Ammon's horn (tissue), 1 donor: ENCODE data around the gene CKAP2L.

Experiments used
- DNase-seq: peaks from one replicate; pipeline ENCODE4 v3.0.0-alpha.2; 2016; ENCODE audit warnings: low spot score

The CKAP2L gene

GRCh38 chr2:112764071-112765044, at the start of gene CKAP2L:
Gene CKAP2L, minus strand, starts transcription at chr2:112764609. Its CDS starts 11 bp downstream, at chr2:112764598.
- peak; percentile 99 for DNase-seq

DNA sequence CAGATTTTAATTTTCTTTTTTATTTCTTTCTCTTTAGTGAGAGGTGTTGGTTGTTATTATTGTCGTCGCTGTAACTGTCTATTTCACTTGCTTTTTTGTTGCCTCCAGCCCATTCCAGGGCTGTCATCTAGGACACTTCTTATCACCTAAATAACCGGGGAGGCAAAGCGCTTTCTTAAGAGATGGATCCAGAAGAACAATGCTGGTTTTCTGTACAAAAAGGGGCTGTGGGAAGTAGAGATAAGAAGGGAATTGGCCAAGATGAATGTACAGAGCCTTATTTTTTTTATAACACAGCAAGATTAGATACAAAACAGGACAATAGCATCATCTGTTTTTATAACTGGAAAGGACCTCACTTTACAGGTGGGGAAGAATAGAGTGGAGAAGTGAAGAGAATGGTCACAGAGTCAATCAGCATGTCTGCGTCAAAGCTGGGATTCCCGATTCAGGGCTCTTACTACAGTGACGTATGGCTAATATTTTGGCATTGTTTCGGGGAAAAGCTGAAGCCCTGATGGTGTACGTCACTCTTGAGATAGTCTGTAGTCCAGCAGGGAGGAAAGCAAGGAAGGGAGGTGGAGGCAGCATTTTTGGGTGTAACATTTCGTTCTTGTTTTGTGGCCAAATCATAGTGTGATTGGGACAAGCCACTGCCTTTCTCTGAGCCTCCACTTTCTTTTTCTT, 49.0 kb upstream of the CKAP2L start:
- no peak for DNase-seq

- no peak for DNase-seq
These were observed 48.2 kb upstream of the CKAP2L start for GRCh38 chr2:112812318-112813267.

- DNase-seq: no peak
These were observed 47.5 kb upstream of the CKAP2L start for GRCh38 chr2:112811841-112812306.

DNA sequence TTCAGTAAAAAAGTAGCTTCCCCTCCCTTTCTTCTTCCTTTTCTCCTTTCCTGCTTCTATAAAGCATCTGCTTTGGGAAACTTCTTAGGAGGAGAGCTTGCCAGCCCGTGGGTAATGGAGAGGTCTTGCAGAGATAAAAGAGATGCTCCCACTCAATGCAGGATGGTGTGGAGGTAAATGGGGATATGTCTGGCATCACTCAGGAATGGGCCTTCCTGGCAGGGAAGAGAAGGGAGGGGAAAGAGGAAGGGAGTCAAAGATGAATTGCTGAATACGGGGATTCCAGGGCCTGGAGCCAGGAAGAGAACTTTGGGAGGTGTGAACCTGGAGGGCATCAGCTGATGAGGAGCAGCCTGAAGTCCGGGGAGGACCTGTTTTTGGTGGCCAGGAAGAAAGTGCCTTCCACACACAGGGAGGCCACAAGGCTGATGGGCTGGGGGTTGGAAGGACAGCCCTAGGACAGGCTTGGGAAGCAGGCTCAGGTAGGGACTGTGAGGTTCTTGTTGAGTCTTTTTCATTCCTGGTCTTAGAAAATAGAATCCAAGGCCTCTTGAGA, 46.9 kb upstream of the CKAP2L start:
- DNase-seq: no peak

DNA sequence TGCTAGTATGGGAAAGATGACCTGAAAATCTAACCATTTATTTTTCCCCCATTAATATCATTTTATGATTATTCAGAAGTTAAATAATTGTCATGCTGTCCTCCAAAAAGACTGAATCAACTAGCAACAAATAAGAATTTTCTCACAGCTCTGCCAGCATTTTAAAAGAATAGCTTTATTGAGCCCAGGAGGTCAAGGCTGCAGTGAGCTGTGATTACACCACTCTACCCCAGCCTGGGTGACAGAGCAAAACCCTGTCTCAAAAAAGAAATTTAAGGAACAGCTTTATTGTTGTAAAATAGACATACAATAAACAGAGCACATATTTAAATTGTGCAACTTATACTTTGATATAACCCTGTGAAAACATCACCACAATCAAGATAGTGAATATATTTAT, 44.7 kb upstream of the CKAP2L start:
- no peak for DNase-seq

- DNase-seq: no peak
These were observed 42.9 kb upstream of the CKAP2L start for GRCh38 chr2:112807233-112807807.

- no peak for DNase-seq
These were observed 41.1 kb upstream of the CKAP2L start for GRCh38 chr2:112805542-112805941.

DNA sequence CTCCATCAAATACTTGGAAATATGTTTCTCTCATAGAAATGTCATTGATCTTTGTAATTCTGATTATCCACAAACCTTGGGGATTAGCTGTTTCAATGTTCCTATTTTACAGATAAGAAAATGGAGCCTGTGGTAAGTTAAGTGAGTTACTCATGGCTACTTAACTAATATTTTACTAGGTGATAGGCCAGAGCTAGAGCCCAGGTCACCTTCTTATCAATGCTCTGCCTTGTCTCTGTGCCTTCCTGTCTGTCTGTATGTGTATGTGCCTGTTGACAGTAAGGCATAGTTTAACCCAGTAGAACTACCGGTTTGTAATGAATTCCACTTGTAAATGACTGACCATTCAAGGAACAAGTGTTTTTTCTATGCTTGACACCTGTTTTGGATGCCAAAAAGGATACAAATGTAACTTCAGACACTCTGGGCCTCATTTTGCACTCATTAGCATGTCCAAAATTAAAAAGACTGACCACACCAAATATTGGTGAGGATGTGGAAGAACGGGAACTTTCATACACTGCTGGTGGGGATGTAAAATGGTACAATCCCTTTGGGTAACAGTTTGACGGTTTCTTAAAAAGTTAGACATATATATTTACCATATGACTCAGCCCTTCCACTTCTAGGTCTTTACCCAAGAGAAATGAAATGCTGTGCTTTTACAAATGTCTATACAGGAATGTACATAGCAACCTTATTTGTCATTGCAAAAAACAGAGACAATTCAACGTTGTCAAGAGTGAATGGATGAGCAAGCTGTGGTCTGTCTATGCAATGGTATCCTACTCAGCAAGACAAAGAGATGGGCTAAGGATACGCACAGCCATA, 39.5 kb upstream of the CKAP2L start:
- no peak for DNase-seq

GRCh38 chr2:112800881-112801583, 36.6 kb upstream of the CKAP2L start:
- DNase-seq: no peak

- no peak for DNase-seq
These were observed 34.9 kb upstream of the CKAP2L start for GRCh38 chr2:112798979-112799975.

DNA sequence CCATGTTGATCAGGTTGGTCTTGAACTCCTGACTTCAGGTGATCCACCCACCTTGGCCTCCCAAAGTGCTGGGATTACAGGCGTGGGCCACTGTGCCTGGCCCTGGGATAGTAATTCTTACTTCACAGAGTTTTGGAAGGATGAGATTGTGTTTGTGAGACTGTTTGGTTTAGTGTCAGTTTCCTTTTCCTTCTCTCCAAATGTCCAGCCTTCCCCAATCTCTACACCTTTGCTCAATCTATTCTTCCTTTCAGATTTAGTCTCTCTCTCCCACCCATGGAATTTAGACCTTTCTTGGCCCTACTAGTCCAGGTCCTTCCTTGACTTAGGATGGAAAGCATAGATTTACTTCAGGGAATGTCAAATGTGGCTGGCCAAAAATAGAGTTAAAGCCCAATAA, 32.1 kb upstream of the CKAP2L start:
- DNase-seq: no peak

DNA sequence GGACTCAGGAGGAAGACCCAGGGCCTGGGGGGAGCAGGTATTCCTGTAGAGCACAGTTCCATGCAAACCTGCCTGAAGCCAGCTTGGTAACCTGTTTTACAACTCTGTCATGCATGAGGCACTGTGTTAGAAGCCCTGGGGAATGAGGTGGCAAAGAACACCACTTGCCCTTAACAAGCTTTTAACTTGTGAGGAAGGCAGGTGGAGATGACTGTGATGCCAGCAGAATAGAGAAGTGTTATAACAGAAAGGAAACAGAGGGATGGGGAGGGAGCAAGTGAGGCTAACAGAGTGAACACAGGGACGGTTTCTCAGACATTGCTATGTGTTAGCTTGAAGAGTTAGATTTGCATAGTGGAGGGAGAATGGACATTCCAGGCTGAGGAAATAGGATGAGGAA, 31.4 kb upstream of the CKAP2L start:
- no peak for DNase-seq

GRCh38 chr2:112794841-112795240, 30.4 kb upstream of the CKAP2L start:
- DNase-seq: no peak

GRCh38 chr2:112794131-112794733, 29.8 kb upstream of the CKAP2L start:
- peak; percentile 62 for DNase-seq

GRCh38 chr2:112793449-112793978, 29.1 kb upstream of the CKAP2L start:
- no peak for DNase-seq

DNA sequence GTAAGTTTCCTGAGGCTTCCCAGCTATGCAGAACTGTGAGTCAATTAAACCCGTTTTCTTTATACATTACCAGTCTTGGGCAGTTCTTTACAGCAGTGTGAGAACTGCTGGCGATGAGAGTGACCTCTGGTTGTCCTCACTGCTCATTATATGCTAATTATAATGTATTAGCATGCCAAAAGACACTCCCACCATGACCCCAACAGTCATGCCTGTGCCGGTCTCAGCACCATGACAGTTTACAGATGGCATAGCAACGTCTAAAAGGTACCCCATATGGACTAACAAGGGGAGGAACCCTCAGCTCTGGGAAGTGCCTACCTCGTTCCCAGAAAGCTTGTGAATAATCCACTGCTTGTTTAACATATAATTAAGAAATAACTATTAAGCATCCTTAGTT, 28.0 kb upstream of the CKAP2L start:
- no peak for DNase-seq
